Ecto neural progenitor cell (in vitro differentiated cells): ENCODE results near the gene STUB1.

ENCODE experiments used
- DNase-seq: peaks from one replicate; pipeline ENCODE4 v3.0.0-alpha.2; 2018; ENCODE audit warnings: low spot score

Gene STUB1

GRCh38 chr16:644556-644955 lies 35.7 kb upstream of the STUB1 start:
- no peak for DNase-seq

DNA sequence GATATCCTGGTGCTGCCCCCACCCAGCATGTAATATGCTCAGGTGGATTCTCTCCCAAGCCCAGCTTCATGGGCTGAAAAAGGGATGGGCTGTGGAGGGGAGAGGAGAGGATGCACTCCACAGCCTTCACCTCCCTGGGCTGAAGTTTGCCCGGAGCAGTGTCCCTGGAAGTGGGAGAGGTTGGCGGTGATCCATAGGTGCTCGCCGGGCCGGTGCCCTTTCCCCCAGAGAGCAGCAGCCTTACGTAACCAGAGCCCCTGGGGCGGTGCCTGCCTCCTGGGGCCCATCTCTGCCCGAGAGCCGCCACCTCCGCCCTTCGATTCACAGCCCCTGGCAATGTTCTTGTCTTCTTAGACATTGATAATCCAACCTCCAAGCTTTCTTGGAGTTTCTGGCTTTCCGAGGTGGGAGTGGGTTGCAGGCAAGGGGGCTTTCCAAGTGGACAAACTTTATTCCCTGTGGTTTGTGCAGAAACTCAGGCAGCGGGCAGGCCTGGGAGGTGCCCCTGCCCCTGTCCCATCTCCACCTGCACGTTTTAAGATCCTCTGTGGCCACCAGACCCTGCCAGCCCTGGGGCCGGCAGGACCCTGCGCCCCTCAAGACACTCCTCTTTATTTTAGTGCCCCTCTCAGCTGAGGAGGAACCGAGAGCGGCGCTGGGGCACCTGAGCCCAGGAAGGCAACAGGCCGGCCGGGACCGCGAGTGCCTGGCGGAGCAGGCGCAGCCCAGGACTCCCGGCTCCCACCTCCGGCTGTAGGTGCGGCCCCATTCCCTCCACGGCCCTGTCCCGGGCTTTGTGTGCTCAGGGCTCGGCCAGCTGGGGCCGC lies 34.1 kb upstream of the STUB1 start:
- no peak for DNase-seq

DNA sequence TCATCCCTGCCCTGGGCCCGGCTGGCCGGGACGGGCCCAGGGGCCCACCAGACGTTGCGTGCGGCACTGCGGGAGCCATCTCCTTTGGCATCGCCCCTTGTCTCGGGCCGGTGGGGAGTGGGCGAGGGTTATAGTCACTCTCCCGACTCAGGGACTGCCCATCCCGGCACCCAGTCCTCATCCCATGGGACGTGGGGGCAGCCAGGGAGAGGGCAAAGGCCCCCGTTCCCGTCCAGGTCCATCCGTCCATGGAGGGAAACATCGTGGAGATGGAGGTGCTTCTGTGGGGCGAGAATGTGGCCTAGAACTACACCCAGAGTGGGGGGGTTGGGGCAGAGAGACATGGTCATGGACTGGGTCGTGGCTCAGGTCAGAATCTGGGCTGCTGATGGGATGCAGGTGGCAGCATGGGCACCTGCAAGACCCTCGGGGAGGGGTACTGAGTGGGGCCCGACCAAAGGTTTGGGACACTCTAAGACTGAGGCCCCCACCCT lies 33.5 kb upstream of the STUB1 start:
- no peak for DNase-seq

DNA sequence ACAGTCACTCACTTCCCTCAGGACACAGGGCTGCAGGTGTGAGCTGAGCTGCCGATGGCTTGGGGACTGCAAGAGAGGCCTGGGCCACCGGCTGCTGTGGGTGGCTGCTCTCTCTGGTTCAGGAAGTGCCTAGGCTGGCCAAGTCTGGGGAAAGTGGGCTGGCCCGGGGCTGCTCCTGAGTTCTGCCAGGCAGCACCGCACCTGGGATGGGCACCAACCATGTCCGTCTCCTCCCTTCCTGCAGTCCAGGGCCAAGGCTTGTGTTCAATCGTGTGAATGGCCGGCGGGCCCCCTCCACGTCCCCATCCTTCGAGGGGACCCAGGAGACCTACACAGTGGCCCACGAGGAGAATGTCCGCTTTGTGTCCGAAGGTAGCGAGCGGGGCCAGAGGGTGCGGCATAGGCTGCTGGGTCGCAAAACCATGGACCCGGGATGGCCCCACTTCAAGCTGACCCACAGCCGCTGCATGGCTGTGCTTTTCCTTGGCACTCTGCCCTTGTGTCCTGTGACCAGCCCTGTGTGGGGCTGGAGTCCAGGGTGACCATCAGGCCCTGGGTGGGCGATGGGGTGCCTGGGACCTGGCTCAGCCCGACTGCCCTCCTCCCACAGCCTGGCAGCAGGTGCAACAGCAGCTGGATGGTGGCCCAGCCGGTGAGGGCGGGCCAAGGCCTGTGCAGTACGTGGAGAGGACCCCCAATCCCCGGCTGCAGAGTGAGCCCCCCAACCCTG lies 32.9 kb upstream of the STUB1 start:
- DNase-seq = no peak

- DNase-seq = no peak
These were observed 32.0 kb upstream of the STUB1 start for GRCh38 chr16:648071-648780.

- peak; percentile 96 for DNase-seq
These were observed 31.2 kb upstream of the STUB1 start, which contains the start of gene WDR90 for GRCh38 chr16:648781-649589. Gene WDR90 (plus strand): TSS chr16:649365. CDS start chr16:649417, 52 bp downstream.

DNA sequence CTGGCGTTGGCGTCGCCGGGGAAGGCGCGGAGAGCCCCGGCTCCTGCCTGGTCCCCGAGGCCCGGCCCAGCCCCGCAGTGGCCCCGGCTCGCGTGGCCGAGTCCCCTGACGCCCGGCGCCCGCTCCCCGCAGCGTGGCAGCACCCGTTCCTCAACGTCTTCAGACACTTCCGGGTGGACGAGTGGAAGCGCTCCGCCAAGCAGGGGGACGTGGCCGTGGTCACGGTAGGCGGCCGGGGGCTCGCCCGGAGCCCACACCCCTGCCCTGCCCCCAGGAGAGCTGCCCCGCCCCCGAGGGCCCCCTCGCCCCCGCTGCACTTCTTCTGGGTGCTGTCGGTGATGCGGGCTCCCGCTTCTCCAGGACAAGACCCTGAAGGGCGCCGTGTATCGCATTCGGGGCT lies 30.6 kb upstream of the STUB1 start:
- DNase-seq = no peak

- DNase-seq = no peak
These were observed 28.4 kb upstream of the STUB1 start for GRCh38 chr16:651844-652243.

GRCh38 chr16:652454-653305 lies 27.5 kb upstream of the STUB1 start:
- DNase-seq = no peak

- DNase-seq = no peak
These were observed 26.2 kb upstream of the STUB1 start for GRCh38 chr16:654034-654433.

DNA sequence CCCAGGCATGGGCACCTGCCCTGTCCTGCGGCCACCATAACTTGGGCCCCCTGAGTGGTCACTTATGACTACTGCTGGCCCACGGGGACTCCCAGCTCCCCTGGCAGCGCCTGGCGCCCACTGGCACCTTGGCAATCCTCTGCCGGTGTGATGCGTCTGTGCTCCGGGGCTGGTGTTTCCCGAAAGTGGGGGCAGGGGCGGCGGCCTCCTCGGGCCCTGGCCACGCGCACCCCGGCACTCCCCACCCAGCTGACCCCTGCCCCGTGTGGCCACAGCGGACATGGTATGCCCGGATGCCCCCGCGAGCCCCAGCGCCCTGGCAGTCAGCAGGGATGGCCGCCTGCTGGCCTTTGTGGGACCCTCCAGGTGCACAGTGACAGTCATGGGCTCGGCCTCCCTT lies 22.7 kb upstream of the STUB1 start:
- no peak for DNase-seq

DNA sequence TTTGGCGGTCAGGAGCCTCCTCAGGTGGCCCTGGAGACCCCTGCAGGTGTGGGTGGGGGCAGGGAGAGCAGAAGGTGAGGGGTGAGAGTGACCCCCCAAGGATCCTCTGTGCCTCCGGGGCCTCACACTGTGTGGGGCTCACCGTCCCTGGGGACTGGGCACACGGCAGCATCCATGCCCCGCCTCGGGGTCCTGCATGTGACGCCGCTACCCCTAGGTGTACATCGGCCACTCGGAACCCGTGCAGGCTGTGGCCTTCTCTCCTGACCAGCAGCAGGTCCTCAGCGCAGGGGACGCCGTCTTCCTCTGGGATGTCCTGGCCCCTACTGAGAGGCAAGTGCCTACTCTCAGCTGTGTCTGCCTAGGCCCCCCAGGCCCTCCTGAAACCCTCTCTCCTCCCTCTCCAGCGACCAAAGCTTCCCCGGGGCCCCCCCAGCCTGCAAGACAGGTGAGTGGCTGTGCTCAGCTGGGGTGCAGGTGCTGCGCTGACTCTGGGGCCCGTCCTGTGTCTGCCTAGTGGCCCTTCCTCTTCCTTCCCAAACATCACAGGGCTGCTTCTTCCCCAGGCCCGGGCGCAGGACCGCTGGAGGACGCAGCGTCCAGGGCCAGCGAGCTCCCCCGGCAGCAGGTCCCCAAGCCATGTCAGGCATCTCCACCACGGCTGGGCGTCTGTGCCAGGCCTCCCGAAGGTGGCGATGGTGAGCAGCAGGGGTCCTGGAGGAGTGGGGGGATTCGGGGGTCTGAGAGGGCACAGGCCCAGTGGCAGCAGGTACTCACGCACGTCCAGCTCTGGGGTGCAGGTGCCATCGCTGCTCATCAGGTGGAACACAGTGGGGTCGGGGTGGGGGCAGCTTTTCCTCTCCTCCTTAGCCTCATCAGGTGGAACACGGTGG lies 21.3 kb upstream of the STUB1 start:
- no peak for DNase-seq

- no peak for DNase-seq
These were observed 20.6 kb upstream of the STUB1 start for GRCh38 chr16:659618-660017.

- no peak for DNase-seq
These were observed 20.1 kb upstream of the STUB1 start for GRCh38 chr16:660132-660458.

GRCh38 chr16:660459-661183 lies 19.6 kb upstream of the STUB1 start:
- DNase-seq = peak; percentile 93

DNA sequence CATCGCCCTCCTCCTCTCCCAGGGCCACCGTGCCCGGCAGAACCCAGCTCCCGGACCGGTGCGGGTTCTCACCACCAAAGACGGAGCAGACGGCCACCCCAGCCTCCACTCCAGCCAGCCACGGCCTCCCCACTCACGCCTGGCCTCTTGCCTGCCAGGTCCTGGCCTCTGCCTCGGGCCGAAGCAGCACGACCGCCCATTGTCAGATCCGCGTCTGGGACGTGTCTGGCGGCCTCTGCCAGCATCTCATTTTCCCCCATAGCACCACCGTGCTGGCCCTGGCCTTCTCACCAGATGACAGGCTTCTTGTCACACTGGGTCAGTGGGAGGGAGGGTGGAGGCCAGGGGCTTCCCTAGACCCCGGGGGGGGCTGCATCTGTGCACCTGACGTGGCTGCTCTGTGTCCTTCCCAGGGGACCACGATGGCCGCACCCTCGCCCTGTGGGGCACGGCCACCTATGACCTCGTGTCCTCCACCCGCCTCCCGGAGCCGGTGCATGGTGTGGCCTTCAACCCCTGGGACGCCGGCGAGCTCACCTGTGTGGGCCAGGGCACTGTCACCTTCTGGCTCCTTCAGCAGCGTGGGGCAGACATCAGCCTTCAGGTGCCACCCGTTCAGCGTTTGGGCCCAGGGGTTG lies 18.9 kb upstream of the STUB1 start:
- DNase-seq = no peak

DNA sequence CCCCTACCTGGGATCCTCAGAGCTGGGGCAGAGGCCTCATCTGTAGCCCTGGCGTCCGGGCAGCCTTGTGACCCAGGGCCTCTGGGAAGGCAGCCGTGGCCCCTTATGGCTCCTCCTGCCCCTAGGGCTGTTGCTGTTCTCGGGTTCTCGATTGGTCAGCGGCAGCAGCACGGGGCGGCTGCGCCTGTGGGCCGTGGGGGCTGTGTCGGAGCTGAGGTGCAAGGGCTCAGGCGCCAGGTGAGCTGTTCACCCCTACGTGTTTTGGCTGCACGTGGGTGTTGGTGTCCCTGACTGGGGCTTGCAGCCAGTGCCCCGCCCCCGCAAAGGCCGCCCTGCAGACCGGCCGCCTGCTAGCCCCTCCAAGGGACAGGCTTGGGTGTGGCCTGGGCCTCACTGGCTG lies 18.1 kb upstream of the STUB1 start:
- no peak for DNase-seq

- no peak for DNase-seq
These were observed 17.6 kb upstream of the STUB1 start for GRCh38 chr16:662597-662996.

GRCh38 chr16:666572-666971 lies 13.6 kb upstream of the STUB1 start:
- no peak for DNase-seq
